HepG2 (cell line): ENCODE measurements around the gene HCFC2. TPM values are rescaled to one million over a fixed set of nuclear protein-coding genes. Genes with fewer than 3 reads are reported as not detected.

Experiments used
- ARID2 ChIP-seq: sonication (generic); formaldehyde crosslinking; IDR thresholded peaks from 2 replicates; pipeline ENCODE4 v1.8.1; 2022; ENCODE audit warnings: mild to moderate bottlenecking, missing genetic modification reagents, borderline replicate concordance
- CC2D1A ChIP-seq: sonication (generic); formaldehyde crosslinking; IDR thresholded peaks from 2 replicates; pipeline ENCODE4 v1.8.1; 2023; ENCODE audit warnings: mild to moderate bottlenecking, missing genetic modification reagents
- HNF4G ChIP-seq, 2 experiments: sonication (generic) in 1 of 2; formaldehyde crosslinking in 1 of 2; IDR thresholded peaks; 2 replicates each; pipeline versions ENCODE4 v1.4.0 to v1.6.1; 2011 to 2020; ENCODE audit warnings: borderline replicate concordance in 2 of 2, low read depth in 2 of 2, mild to moderate bottlenecking in 2 of 2, low read length in 1 of 2, missing genetic modification reagents in 1 of 2, moderate library complexity in 1 of 2
- IRX3 ChIP-seq: sonication (generic); formaldehyde crosslinking; IDR thresholded peaks from 2 replicates; pipeline ENCODE4 v1.8.1; 2023; ENCODE audit warnings: mild to moderate bottlenecking, low read depth, missing genetic modification reagents, borderline replicate concordance
- LRRFIP1 ChIP-seq: sonication (generic); formaldehyde crosslinking; conservative IDR thresholded peaks from 2 replicates; pipeline ENCODE4 v1.4.0; 2020; ENCODE audit warnings: missing genetic modification reagents
- NFYB ChIP-seq: sonication (generic); formaldehyde crosslinking; IDR thresholded peaks from 2 replicates; pipeline ENCODE4 v1.4.0; 2020; ENCODE audit warnings: missing genetic modification reagents
- RXRA ChIP-seq: sonication (generic); formaldehyde crosslinking; IDR thresholded peaks from 2 replicates; pipeline ENCODE4 v1.5.1; 2020; ENCODE audit warnings: missing genetic modification reagents
- SRF ChIP-seq: IDR thresholded peaks from 2 replicates; pipeline ENCODE4 v1.6.1; 2011; ENCODE audit warnings: mild to moderate bottlenecking, low read depth, low read length, moderate library complexity
- SRSF9 ChIP-seq: fragments of 200-400 bp; formaldehyde crosslinking; IDR thresholded peaks from 2 replicates; pipeline ENCODE4 v1.6.1; 2018; ENCODE audit warnings: borderline replicate concordance, mild to moderate bottlenecking, low read depth, low read length; ENCODE audit not compliant: insufficient read depth, poor library complexity, severe bottlenecking
- TAF15 ChIP-seq: fragments of 200-400 bp; formaldehyde crosslinking; IDR thresholded peaks from one replicate; pipeline ENCODE4 v1.6.1; 2018; ENCODE audit warnings: mild to moderate bottlenecking, low read depth, low read length; ENCODE audit not compliant: poor library complexity, severe bottlenecking
- TGIF2 ChIP-seq: IDR thresholded peaks from 2 replicates; pipeline ENCODE4 v1.6.1; 2016; ENCODE audit warnings: control low read depth, missing compliant biosample characterization
- THYN1 ChIP-seq: sonication (generic); formaldehyde crosslinking; IDR thresholded peaks from 2 replicates; pipeline ENCODE4 v1.8.1; 2023; ENCODE audit warnings: low read depth, mild to moderate bottlenecking, moderate library complexity, missing genetic modification reagents, borderline replicate concordance
- ZBTB1 ChIP-seq: sonication (generic); formaldehyde crosslinking; IDR thresholded peaks from 2 replicates; pipeline ENCODE4 v1.4.0; 2020; ENCODE audit warnings: missing genetic modification reagents, borderline replicate concordance
- ZBTB34 ChIP-seq: sonication (generic); formaldehyde crosslinking; IDR thresholded peaks from 2 replicates; pipeline ENCODE4 v1.8.0; 2022; ENCODE audit warnings: mild to moderate bottlenecking, missing genetic modification reagents
- ZKSCAN5 ChIP-seq: sonication (generic); formaldehyde crosslinking; IDR thresholded peaks from 2 replicates; pipeline ENCODE4 v1.5.1; 2020; ENCODE audit warnings: mild to moderate bottlenecking, missing genetic modification reagents
- ZNF446 ChIP-seq: sonication (generic); formaldehyde crosslinking; IDR thresholded peaks from 2 replicates; pipeline ENCODE4 v1.5.0; 2020; ENCODE audit warnings: mild to moderate bottlenecking, missing genetic modification reagents
- ZNF557 ChIP-seq: sonication (generic); formaldehyde crosslinking; IDR thresholded peaks from 2 replicates; pipeline ENCODE4 v1.4.0; 2020; ENCODE audit warnings: missing genetic modification reagents
- ZNF563 ChIP-seq: sonication (generic); formaldehyde crosslinking; IDR thresholded peaks from 2 replicates; pipeline ENCODE4 v1.8.0; 2022; ENCODE audit warnings: mild to moderate bottlenecking, moderate library complexity, missing genetic modification reagents
- ZNF720 ChIP-seq: sonication (generic); formaldehyde crosslinking; IDR thresholded peaks from 2 replicates; pipeline ENCODE4 v1.4.0; 2020; ENCODE audit warnings: missing genetic modification reagents
- ZSCAN21 ChIP-seq: sonication (generic); formaldehyde crosslinking; IDR thresholded peaks from 2 replicates; pipeline ENCODE4 v1.8.0; 2022; ENCODE audit warnings: mild to moderate bottlenecking, missing genetic modification reagents, moderate library complexity, borderline replicate concordance
- polyA plus RNA-seq, 8 experiments: library from polyadenylated mRNA; depleted of rRNA in 3 of 8; stranded (reverse) in 7 of 8; unstranded in 1 of 8; fragments of >200 nt; fragmentation: Illumina TruSeq in 4 of 8; extraction: Trizol in 4 of 8; gene quantifications; 2 replicates each; pipeline versions ENCODE4 v1.2.1 to v1.2.3, GENCODE V29; 2011 to 2016; ENCODE audit warnings: low read depth in 4 of 8, missing spikeins in 1 of 8, mixed read lengths in 1 of 8; ENCODE audit not compliant: insufficient read depth in 1 of 8
- total RNA-seq, 5 experiments: library from RNA; depleted of rRNA; stranded (reverse); fragments of >200 nt; fragmentation: Illumina TruSeq; extraction: Trizol; gene quantifications; 2 replicates each; pipeline ENCODE4 v1.2.3, GENCODE V29; 2016; ENCODE audit warnings: low read depth in 1 of 5
- TF ChIP-seq, protein P1 (sequence below): sonication (generic); formaldehyde crosslinking; IDR thresholded peaks from 2 replicates; pipeline ENCODE4 v1.8.1; 2023; ENCODE audit warnings: mild to moderate bottlenecking, missing genetic modification reagents, borderline replicate concordance
- TF ChIP-seq, protein P2 (sequence below): sonication (generic); formaldehyde crosslinking; IDR thresholded peaks from 2 replicates; pipeline ENCODE4 v1.4.0; 2020; ENCODE audit warnings: mild to moderate bottlenecking, missing genetic modification reagents
- TF ChIP-seq, protein P3 (sequence below): IDR thresholded peaks from 2 replicates; pipeline ENCODE4 v1.6.1; 2018; ENCODE audit warnings: missing genetic modification reagents, mild to moderate bottlenecking, missing compliant biosample characterization

The HCFC2 gene
- total and polyA plus RNA-seq, 2 of the 13 experiments (the other 11 are each of a cell fraction or from before 2014, with no cell fraction given) = 3.7 to 4.9 TPM

GRCh38 chr12:104137902-104138796 is 73.8 kb downstream of the HCFC2 start, which contains the start of gene NFYB (continued):
- peak; percentile 39; the same call in 1 of the 2 replicates for TF ChIP-seq ZNF446 (CRISPR knock-in tag)
- no peak for TF ChIP-seq SRSF9
- TF ChIP-seq ZSCAN21 (CRISPR knock-in tag) = no peak
- TF ChIP-seq LRRFIP1 (CRISPR knock-in tag) = no peak
- TF ChIP-seq ARID2 (CRISPR knock-in tag) = 0 out of 2 replicates have a peak, but pooled peaks have one; percentile 25
- TF ChIP-seq HNF4G (IDR thresholded peaks at IDR 0.05; ENCODE audit: borderline replicate concordance, low read depth, low read length) = no peak
- TF ChIP-seq HNF4G (CRISPR knock-in tag; IDR thresholded peaks at IDR 0.05; ENCODE audit: borderline replicate concordance, low read depth) = no peak
- 0 out of 2 replicates have a peak, but pooled peaks have one; percentile 55 for TF ChIP-seq ZNF557
- TF ChIP-seq TGIF2 (CRISPR knock-in tag) = 0 out of 2 replicates have a peak, but pooled peaks have one; percentile 24
- no peak for TF ChIP-seq ZNF720 (CRISPR knock-in tag)
- TF ChIP-seq, protein P1, sequence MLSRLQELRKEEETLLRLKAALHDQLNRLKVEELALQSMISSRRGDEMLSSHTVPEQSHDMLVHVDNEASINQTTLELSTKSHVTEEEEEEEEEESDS = no peak
- TF ChIP-seq NFYB (CRISPR knock-in tag) = peak; percentile 84
- peak; percentile 40; the same call in 1 of the 2 replicates for TF ChIP-seq RXRA
- TF ChIP-seq IRX3 (CRISPR knock-in tag) = 0 out of 2 replicates have a peak, but pooled peaks have one; percentile 75
- TF ChIP-seq ZKSCAN5 = no peak
- no peak for TF ChIP-seq CC2D1A (CRISPR knock-in tag)
- TF ChIP-seq ZNF563 = peak; percentile 80
- TF ChIP-seq ZBTB1 (CRISPR knock-in tag) = no peak
- TF ChIP-seq, protein P2, sequence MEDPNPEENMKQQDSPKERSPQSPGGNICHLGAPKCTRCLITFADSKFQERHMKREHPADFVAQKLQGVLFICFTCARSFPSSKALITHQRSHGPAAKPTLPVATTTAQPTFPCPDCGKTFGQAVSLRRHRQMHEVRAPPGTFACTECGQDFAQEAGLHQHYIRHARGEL = no peak
- no peak for TF ChIP-seq ZBTB34 (CRISPR knock-in tag)
- no peak for TF ChIP-seq THYN1 (CRISPR knock-in tag)
- TF ChIP-seq TAF15 = no peak
- TF ChIP-seq, protein P3, sequence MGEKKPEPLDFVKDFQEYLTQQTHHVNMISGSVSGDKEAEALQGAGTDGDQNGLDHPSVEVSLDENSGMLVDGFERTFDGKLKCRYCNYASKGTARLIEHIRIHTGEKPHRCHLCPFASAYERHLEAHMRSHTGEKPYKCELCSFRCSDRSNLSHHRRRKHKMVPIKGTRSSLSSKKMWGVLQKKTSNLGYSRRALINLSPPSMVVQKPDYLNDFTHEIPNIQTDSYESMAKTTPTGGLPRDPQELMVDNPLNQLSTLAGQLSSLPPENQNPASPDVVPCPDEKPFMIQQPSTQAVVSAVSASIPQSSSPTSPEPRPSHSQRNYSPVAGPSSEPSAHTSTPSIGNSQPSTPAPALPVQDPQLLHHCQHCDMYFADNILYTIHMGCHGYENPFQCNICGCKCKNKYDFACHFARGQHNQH = peak; percentile 37; the same call in 1 of the 2 replicates
- TF ChIP-seq SRF = no peak
